Measurements from ENCODE around the gene JAKMIP2. TPM values are rescaled to one million over a fixed set of nuclear protein-coding genes. Genes with fewer than 3 reads are reported as not detected.

JAKMIP2 gene
- total RNA-seq, 1 experiment from 2014 or later: 1.2 TPM

- H3K4me1 Mint-ChIP-seq (ENCODE audit: low read depth, unreplicated experiment): peaks cover 13% of the 10 kb centered on the region
- POLR2A ChIA-PET: no interaction called here
- intact Hi-C loops (cut with micrococcal nuclease; ENCODE audit: unreplicated experiment): no loop called here
- no peak for TF ChIP-seq CTCF (IDR thresholded peaks at IDR 0.05; ENCODE audit: insufficient read depth in 1 of 2, low read depth in 1 of 2, low read length in 1 of 2, severe bottlenecking in 1 of 2, unreplicated experiment in 1 of 2)
- Histone ChIP-seq H3K27me3 (replicated peaks; ENCODE audit: control insufficient read depth, insufficient read depth, low read length) (no peaks in the 10 kb centered on the region), H3K4me1 (peaks cover 3% of the 10 kb centered on the region; the same call in 1 of the 2 replicates), H3K36me3 (ENCODE audit: control insufficient read depth, insufficient read depth, low read length) (no peaks in the 10 kb centered on the region), H3K9me3 (no peaks in the 10 kb centered on the region), H3K4me3 (ENCODE audit: low read depth, low read length) (no peak overlapping the region)
- no TSS peak for BruUV-seq (replicated peaks)
- no peaks in the 10 kb centered on the region for H3K9me3 Mint-ChIP-seq (ENCODE audit: unreplicated experiment)
- no peaks in the 10 kb centered on the region for H3K27me3 Mint-ChIP-seq (ENCODE audit: insufficient read depth, unreplicated experiment)
- DNase-seq: no peak
- CTCF ChIA-PET: no interaction called here
- H3K4me3 Mint-ChIP-seq (ENCODE audit: unreplicated experiment): peak overlapping the region; percentile 65
- no peak overlapping the region for H3K27ac Mint-ChIP-seq (ENCODE audit: unreplicated experiment)
- H3K36me3 Mint-ChIP-seq (ENCODE audit: insufficient read depth, unreplicated experiment): no peaks in the 10 kb centered on the region
Measured at GRCh38 chr5:147644460-147644859, 138.1 kb downstream of the JAKMIP2 start.

GRCh38 chr5:147643142-147643541 is 139.4 kb downstream of the JAKMIP2 start:
- Mint-ChIP-seq H3K4me1 (ENCODE audit: low read depth, unreplicated experiment) (peaks cover 21% of the 10 kb centered on the region), H3K9me3 (ENCODE audit: unreplicated experiment) (no peaks in the 10 kb centered on the region), H3K27me3 (ENCODE audit: insufficient read depth, unreplicated experiment) (no peaks in the 10 kb centered on the region), H3K36me3 (ENCODE audit: insufficient read depth, unreplicated experiment) (no peaks in the 10 kb centered on the region), H3K27ac (ENCODE audit: unreplicated experiment) (no peak overlapping the region), H3K4me3 (ENCODE audit: unreplicated experiment) (no peak overlapping the region)
- no peak for TF ChIP-seq CTCF (IDR thresholded peaks at IDR 0.05; ENCODE audit: insufficient read depth in 1 of 2, low read depth in 1 of 2, low read length in 1 of 2, severe bottlenecking in 1 of 2, unreplicated experiment in 1 of 2)
- Histone ChIP-seq H3K36me3 (ENCODE audit: control insufficient read depth, insufficient read depth, low read length) (no peaks in the 10 kb centered on the region), H3K4me1 (peaks cover 11% of the 10 kb centered on the region), H3K9me3 (no peaks in the 10 kb centered on the region), H3K4me3 (ENCODE audit: low read depth, low read length) (no peak overlapping the region), H3K27me3 (replicated peaks; ENCODE audit: control insufficient read depth, insufficient read depth, low read length) (no peaks in the 10 kb centered on the region)
- intact Hi-C loops (cut with micrococcal nuclease; ENCODE audit: unreplicated experiment): no loop called here
- ChIA-PET POLR2A (no interaction called here), CTCF (no interaction called here)
- no peak for DNase-seq
- no TSS peak for BruUV-seq (replicated peaks)

GRCh38 chr5:147642666-147643065 is 139.9 kb downstream of the JAKMIP2 start:
- Mint-ChIP-seq H3K36me3 (ENCODE audit: insufficient read depth, unreplicated experiment) (no peaks in the 10 kb centered on the region), H3K27ac (ENCODE audit: unreplicated experiment) (no peak overlapping the region), H3K4me1 (ENCODE audit: low read depth, unreplicated experiment) (peaks cover 23% of the 10 kb centered on the region), H3K9me3 (ENCODE audit: unreplicated experiment) (no peaks in the 10 kb centered on the region), H3K4me3 (ENCODE audit: unreplicated experiment) (no peak overlapping the region), H3K27me3 (ENCODE audit: insufficient read depth, unreplicated experiment) (no peaks in the 10 kb centered on the region)
- TF ChIP-seq CTCF (IDR thresholded peaks at IDR 0.05; ENCODE audit: insufficient read depth in 1 of 2, low read depth in 1 of 2, low read length in 1 of 2, severe bottlenecking in 1 of 2, unreplicated experiment in 1 of 2): no peak
- no peaks in the 10 kb centered on the region for H3K27me3 ChIP-seq (replicated peaks; ENCODE audit: control insufficient read depth, insufficient read depth, low read length)
- intact Hi-C loops (cut with micrococcal nuclease; ENCODE audit: unreplicated experiment): no loop called here
- H3K4me3 ChIP-seq (ENCODE audit: low read depth, low read length): no peak overlapping the region
- H3K36me3 ChIP-seq (ENCODE audit: control insufficient read depth, insufficient read depth, low read length): no peaks in the 10 kb centered on the region
- H3K9me3 ChIP-seq: no peaks in the 10 kb centered on the region
- CTCF ChIA-PET: no interaction called here
- no peak for DNase-seq
- H3K4me1 ChIP-seq: peaks cover 11% of the 10 kb centered on the region
- POLR2A ChIA-PET: no interaction called here
- BruUV-seq (replicated peaks): no TSS peak
